H9 (cell line): ENCODE results near the gene RNF114. TPM values are rescaled to one million over a fixed set of nuclear protein-coding genes. Genes with fewer than 3 reads are reported as not detected.

ENCODE experiments used
- DNase-seq: peaks from one replicate; pipeline ENCODE4 v3.0.0-alpha.2; 2017
- H2AFZ ChIP-seq: one replicate; pipeline ENCODE4 v1.6.1; 2013; ENCODE audit warnings: mild to moderate bottlenecking, low read length, control low read depth, moderate library complexity
- H2AK5ac ChIP-seq: 2 replicates; pipeline ENCODE4 v1.6.1; 2013; ENCODE audit warnings: low read length, control low read depth, mixed read lengths; ENCODE audit not compliant: insufficient read length
- H2BK120ac ChIP-seq: one replicate; pipeline ENCODE4 v1.6.1; 2013; ENCODE audit warnings: low read depth, mild to moderate bottlenecking, low read length, control low read depth, inconsistent platforms; ENCODE audit not compliant: poor library complexity, severe bottlenecking
- H2BK12ac ChIP-seq: 2 replicates; pipeline ENCODE4 v1.6.1; 2013; ENCODE audit warnings: low read length, control low read depth, mixed read lengths, low read depth; ENCODE audit not compliant: insufficient read length
- H2BK15ac ChIP-seq: 2 replicates; pipeline ENCODE4 v1.6.1; 2013; ENCODE audit warnings: low read depth, low read length, control low read depth
- H2BK20ac ChIP-seq: one replicate; pipeline ENCODE4 v1.6.1; 2013; ENCODE audit warnings: low read depth, mild to moderate bottlenecking, low read length, control low read depth, inconsistent platforms; ENCODE audit not compliant: poor library complexity, severe bottlenecking
- H2BK5ac ChIP-seq: 2 replicates; pipeline ENCODE4 v1.6.1; 2013; ENCODE audit warnings: low read length, control low read depth, mixed read lengths; ENCODE audit not compliant: insufficient read length
- H3K14ac ChIP-seq: 2 replicates; pipeline ENCODE4 v1.6.1; 2013; ENCODE audit warnings: low read length, control low read depth; ENCODE audit not compliant: insufficient read depth
- H3K18ac ChIP-seq: 2 replicates; pipeline ENCODE4 v1.6.1; 2013; ENCODE audit warnings: low read depth, mild to moderate bottlenecking, mixed read lengths, low read length, control low read depth; ENCODE audit not compliant: insufficient read length
- H3K23ac ChIP-seq: 2 replicates; pipeline ENCODE4 v1.6.1; 2013; ENCODE audit warnings: low read length, control low read depth, mixed read lengths, low read depth; ENCODE audit not compliant: insufficient read length
- H3K23me2 ChIP-seq: 2 replicates; pipeline ENCODE4 v1.6.1; 2013; ENCODE audit warnings: low read depth, mild to moderate bottlenecking, mixed read lengths, low read length, control low read depth; ENCODE audit not compliant: insufficient read length, poor library complexity, severe bottlenecking
- H3K27ac ChIP-seq: 2 replicates; pipeline ENCODE4 v1.5.1; 2013; ENCODE audit warnings: low read length, control low read depth, mixed read lengths, low read depth; ENCODE audit not compliant: insufficient read length
- H3K27me3 ChIP-seq: 2 replicates; pipeline ENCODE4 v1.6.1; 2013; ENCODE audit warnings: low read length, control low read depth, inconsistent platforms; ENCODE audit not compliant: insufficient read depth
- H3K4ac ChIP-seq: 2 replicates; pipeline ENCODE4 v1.6.1; 2013; ENCODE audit warnings: low read depth, mild to moderate bottlenecking, control low read depth, inconsistent platforms, low read length, moderate library complexity
- H3K4me1 ChIP-seq: 2 replicates; pipeline ENCODE4 v1.6.1; 2013; ENCODE audit warnings: low read length, control low read depth, inconsistent platforms; ENCODE audit not compliant: insufficient read depth
- H3K4me2 ChIP-seq: 2 replicates; pipeline ENCODE4 v1.6.1; 2013; ENCODE audit warnings: low read length, control low read depth, mixed read lengths; ENCODE audit not compliant: insufficient read length, insufficient read depth
- H3K56ac ChIP-seq: 2 replicates; pipeline ENCODE4 v1.6.1; 2013; ENCODE audit warnings: low read depth, mild to moderate bottlenecking, mixed read lengths, low read length, control low read depth; ENCODE audit not compliant: insufficient read length
- H3K79me1 ChIP-seq: 2 replicates; pipeline ENCODE4 v1.6.1; 2013; ENCODE audit warnings: low read depth, mild to moderate bottlenecking, moderate library complexity, low read length, control low read depth, inconsistent platforms; ENCODE audit not compliant: insufficient read depth, poor library complexity, severe bottlenecking
- H3K79me2 ChIP-seq: 2 replicates; pipeline ENCODE4 v1.6.1; 2013; ENCODE audit warnings: low read length, control low read depth, inconsistent platforms; ENCODE audit not compliant: insufficient read depth
- H3K9ac ChIP-seq: 2 replicates; pipeline ENCODE4 v1.6.1; 2013; ENCODE audit warnings: low read length, control low read depth, mixed read lengths; ENCODE audit not compliant: insufficient read length; ENCODE audit errors: extremely low read depth
- H3K9me3 ChIP-seq: one replicate; pipeline ENCODE4 v1.6.1; 2013; ENCODE audit warnings: low read depth, low read length, inconsistent platforms; ENCODE audit not compliant: control insufficient read depth
- H3T11ph ChIP-seq: one replicate; pipeline ENCODE4 v1.6.1; 2013; ENCODE audit warnings: mild to moderate bottlenecking, low read length, control low read depth, inconsistent platforms
- H4K20me1 ChIP-seq: one replicate; pipeline ENCODE4 v1.6.1; 2013; ENCODE audit not compliant: control insufficient read depth, insufficient read length, insufficient read depth
- H4K5ac ChIP-seq: 2 replicates; pipeline ENCODE4 v1.6.1; 2013; ENCODE audit warnings: low read depth, mild to moderate bottlenecking, mixed read lengths, low read length, control low read depth; ENCODE audit not compliant: insufficient read length
- H4K8ac ChIP-seq: replicated peaks from 2 replicates; pipeline ENCODE4 v1.6.1; 2013; ENCODE audit warnings: low read length, control low read depth, mixed read lengths, low read depth; ENCODE audit not compliant: insufficient read length
- H4K91ac ChIP-seq: 2 replicates; pipeline ENCODE4 v1.6.1; 2013; ENCODE audit warnings: low read depth, mild to moderate bottlenecking, moderate library complexity, mixed read lengths, low read length, control low read depth; ENCODE audit not compliant: insufficient read length
- H3K27ac Mint-ChIP-seq, 3 experiments: 2 replicates in 2 of 3; 3 replicates in 1 of 3; pipeline ENCODE4 v1.8.0; 2020 to 2021; ENCODE audit warnings: mixed read lengths in 3 of 3, mild to moderate bottlenecking in 1 of 3, moderate library complexity in 1 of 3
- H3K27me3 Mint-ChIP-seq: 2 replicates; pipeline ENCODE4 v1.8.0; 2021; ENCODE audit warnings: low read depth, mild to moderate bottlenecking, moderate library complexity, mixed read lengths
- H3K36me3 Mint-ChIP-seq, 3 experiments: 2 replicates in 2 of 3; 3 replicates in 1 of 3; pipeline ENCODE4 v1.8.0; 2020 to 2021; ENCODE audit warnings: low read depth in 3 of 3, mixed read lengths in 3 of 3; ENCODE audit not compliant: insufficient read depth in 1 of 3
- H3K4me1 Mint-ChIP-seq, 2 experiments: 2 replicates each; pipeline ENCODE4 v1.8.0; 2020; ENCODE audit warnings: mixed read lengths in 2 of 2
- H3K4me3 Mint-ChIP-seq, 2 experiments: 2 replicates in 1 of 2; 3 replicates in 1 of 2; pipeline ENCODE4 v1.8.0; 2020 to 2021; ENCODE audit warnings: mild to moderate bottlenecking in 2 of 2, mixed read lengths in 2 of 2, moderate library complexity in 1 of 2
- H3K9me3 Mint-ChIP-seq, 2 experiments: 2 replicates in 1 of 2; 3 replicates in 1 of 2; pipeline ENCODE4 v1.8.0; 2020; ENCODE audit warnings: mild to moderate bottlenecking in 2 of 2, mixed read lengths in 2 of 2, moderate library complexity in 1 of 2
- CTCF ChIP-seq: fragments of 200-600 bp; sonication (generic); conservative IDR thresholded peaks from 3 replicates; pipeline ENCODE4 v1.8.0; 2021; ENCODE audit warnings: antibody characterized with exemption, mild to moderate bottlenecking
- WGBS: extraction: QIAGEN DNeasy Blood & Tissue Kit; methylation state at CpG from one replicate; pipeline ENCODE4 v1.1.7; 2013; ENCODE audit warnings: missing lambda C conversion rate, low lambda C conversion rate, mixed read lengths; ENCODE audit not compliant: insufficient read length; ENCODE audit errors: extremely low coverage; 5-methylcytosine and 5-hydroxymethylcytosine counted together
- total RNA-seq: library from RNA; stranded (reverse); gene quantifications from 2 replicates; pipeline ENCODE4 v1.2.1, GENCODE V29; 2021

Gene RNF114
- total RNA-seq, 1 experiment from 2014 or later = 75.5 TPM

GRCh38 chr20:49908258-49908565 is 28.0 kb upstream of the RNF114 start:
- no peaks in the 10 kb centered on the region for H3K9me3 ChIP-seq
- H4K8ac ChIP-seq = no peak overlapping the region
- no peaks in the 10 kb centered on the region for H3K23me2 ChIP-seq
- H3K79me1 ChIP-seq = no peaks in the 10 kb centered on the region
- H3K56ac ChIP-seq = no peak overlapping the region
- Mint-ChIP-seq H3K4me1 (no peaks in the 10 kb centered on the region; a peak in 1 of 4 replicates), H3K4me3 (no peak overlapping the region), H3K27me3 (no peaks in the 10 kb centered on the region), H3K9me3 (no peaks in the 10 kb centered on the region), H3K36me3 (peaks cover 12 to 40% (median 29%) of the 10 kb centered on the region in 3 experiments), H3K27ac (no peak overlapping the region)
- no peak overlapping the region for H3K9ac ChIP-seq
- H3T11ph ChIP-seq = no peak overlapping the region
- WGBS = no CpG with 5 or more reads among the region's 11 CpGs
- H3K27me3 ChIP-seq = no peaks in the 10 kb centered on the region
- no peaks in the 10 kb centered on the region for H3K4me1 ChIP-seq
- no peak overlapping the region for H2BK12ac ChIP-seq
- TF ChIP-seq CTCF = no peak
- H4K20me1 ChIP-seq = no peaks in the 10 kb centered on the region
- no peak overlapping the region for H2BK5ac ChIP-seq
- H2BK20ac ChIP-seq = no peak overlapping the region
- H3K18ac ChIP-seq = no peak overlapping the region
- H3K4me2 ChIP-seq = no peak overlapping the region
- peaks cover 8% of the 10 kb centered on the region; the same call in 1 of the 2 replicates for H3K79me2 ChIP-seq
- no peak for DNase-seq
- no peak overlapping the region for H2BK15ac ChIP-seq
- H3K23ac ChIP-seq = no peak overlapping the region
- H3K27ac ChIP-seq = no peak overlapping the region
- no peak overlapping the region for H4K5ac ChIP-seq
- no peak overlapping the region for H4K91ac ChIP-seq
- H2BK120ac ChIP-seq = no peak overlapping the region
- H2AK5ac ChIP-seq = no peak overlapping the region
- no peak overlapping the region for H2AFZ ChIP-seq
- H3K4ac ChIP-seq = no peak overlapping the region
- H3K14ac ChIP-seq = no peak overlapping the region
